Right renal pelvis (tissue), 4 donors: ENCODE measurements around the gene FER1L5. TPM values are rescaled to one million over a fixed set of nuclear protein-coding genes. Genes with fewer than 3 reads are reported as not detected.
"Not testable (repeated sequence)": the region's sequence is repeated elsewhere in the genome, so short reads cannot be mapped to it uniquely, and the experiment has no call there.

Experiments used
- DNase-seq, 4 donors: peaks; one replicate each; pipeline ENCODE4 v3.0.0-alpha.2; 2013; ENCODE audit warnings: low read depth in 4 of 4, low spot score in 3 of 4, missing footprints in 1 of 4
- polyA plus RNA-seq, 4 donors: library from polyadenylated mRNA; unstranded; fragments of 120-200 nt; gene quantifications; one replicate each; pipeline ENCODE4 v1.2.1, GENCODE V29; 2013; ENCODE audit not compliant: insufficient read length in 4 of 4

Gene FER1L5
- polyA plus RNA-seq, 4 donors: 0.82 to 1.2 (median 1.1) TPM

DNA sequence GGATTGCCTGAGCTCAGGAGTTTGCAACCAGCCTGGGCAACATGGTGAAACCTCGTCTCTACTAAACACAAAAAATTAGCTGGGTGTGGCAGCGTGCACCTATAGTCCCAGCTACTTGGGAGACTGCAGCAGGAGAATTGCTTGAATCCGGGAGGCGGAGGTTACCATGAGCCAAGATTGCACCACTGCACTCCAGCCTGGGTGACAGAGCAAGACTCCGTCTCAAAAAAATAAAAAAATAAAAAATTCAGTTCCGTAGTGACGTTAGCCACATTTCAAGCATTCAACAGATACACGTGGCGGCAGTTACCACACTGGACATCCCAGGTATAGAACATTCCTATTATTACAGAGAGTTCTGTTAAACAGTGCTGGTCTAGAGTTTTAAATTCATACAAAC is 8.9 kb upstream of the FER1L5 start:
- no peak for DNase-seq

DNA sequence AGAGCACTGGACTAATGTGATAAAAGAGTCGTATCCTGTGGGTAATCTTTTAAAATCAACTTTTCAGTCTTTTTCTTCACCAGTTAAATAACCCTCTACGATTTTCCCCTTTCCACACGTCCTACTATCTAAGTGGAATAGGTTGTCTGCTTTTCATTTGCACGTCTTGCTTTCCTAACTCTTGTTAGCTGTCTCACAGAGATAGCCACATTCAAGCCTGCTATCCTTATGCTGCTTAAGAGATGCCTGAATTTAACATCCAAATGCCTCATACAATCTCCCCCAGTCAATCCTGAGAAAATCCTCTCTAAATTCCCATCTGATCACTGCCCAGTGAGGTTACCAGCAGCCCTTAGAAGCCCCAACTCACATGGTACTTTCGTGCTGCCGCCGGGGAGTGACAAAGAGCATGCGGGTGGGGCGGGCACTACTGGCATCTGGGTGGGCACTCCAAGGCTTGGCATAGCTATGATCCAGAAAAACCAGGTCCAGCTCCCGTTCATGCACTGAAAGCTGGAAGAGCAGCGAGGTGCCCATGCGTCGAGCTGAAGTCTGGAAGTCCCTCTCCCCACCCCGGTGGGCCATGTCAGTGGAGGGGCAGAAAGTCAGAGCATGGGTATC is 5.9 kb upstream of the FER1L5 start:
- DNase-seq: no peak

DNA sequence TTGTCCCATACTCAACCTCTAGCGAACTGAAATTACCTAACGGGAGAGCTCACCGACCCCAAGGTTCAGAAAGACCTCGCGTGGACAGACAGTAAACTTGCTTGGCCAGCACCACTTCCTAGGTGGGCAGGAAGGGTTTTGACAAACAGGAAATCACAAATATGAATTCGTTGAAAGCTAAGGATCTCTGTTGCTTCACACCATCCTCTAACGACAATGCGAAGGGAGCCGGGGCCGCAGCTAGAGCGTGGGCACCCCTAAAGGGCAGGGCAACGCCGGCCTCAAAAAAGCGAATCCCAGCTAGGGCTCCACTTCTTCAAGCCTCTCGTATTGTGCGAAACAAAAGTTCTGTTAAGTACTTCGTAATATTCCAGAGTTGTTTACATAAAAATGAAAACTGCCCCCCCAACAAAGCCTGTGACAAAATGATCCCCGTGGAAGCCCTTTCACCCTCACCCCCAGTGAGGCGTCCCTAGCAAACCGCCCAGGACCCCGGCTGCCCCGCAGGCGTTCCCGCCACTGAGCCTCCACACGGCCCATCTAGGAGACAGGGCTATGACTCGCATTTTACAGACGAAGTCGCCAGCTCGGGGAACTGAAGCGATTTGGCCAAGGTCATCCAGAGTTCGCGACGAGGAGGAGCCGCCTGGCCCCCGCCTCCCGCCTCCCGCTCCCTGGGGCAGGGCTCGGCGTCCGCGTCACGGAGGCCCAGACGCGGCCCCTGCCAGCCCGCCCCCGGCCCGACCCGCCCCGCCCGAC is 5.0 kb upstream of the FER1L5 start:
- peak; percentile 38 to 59 (median 52) for DNase-seq

DNA sequence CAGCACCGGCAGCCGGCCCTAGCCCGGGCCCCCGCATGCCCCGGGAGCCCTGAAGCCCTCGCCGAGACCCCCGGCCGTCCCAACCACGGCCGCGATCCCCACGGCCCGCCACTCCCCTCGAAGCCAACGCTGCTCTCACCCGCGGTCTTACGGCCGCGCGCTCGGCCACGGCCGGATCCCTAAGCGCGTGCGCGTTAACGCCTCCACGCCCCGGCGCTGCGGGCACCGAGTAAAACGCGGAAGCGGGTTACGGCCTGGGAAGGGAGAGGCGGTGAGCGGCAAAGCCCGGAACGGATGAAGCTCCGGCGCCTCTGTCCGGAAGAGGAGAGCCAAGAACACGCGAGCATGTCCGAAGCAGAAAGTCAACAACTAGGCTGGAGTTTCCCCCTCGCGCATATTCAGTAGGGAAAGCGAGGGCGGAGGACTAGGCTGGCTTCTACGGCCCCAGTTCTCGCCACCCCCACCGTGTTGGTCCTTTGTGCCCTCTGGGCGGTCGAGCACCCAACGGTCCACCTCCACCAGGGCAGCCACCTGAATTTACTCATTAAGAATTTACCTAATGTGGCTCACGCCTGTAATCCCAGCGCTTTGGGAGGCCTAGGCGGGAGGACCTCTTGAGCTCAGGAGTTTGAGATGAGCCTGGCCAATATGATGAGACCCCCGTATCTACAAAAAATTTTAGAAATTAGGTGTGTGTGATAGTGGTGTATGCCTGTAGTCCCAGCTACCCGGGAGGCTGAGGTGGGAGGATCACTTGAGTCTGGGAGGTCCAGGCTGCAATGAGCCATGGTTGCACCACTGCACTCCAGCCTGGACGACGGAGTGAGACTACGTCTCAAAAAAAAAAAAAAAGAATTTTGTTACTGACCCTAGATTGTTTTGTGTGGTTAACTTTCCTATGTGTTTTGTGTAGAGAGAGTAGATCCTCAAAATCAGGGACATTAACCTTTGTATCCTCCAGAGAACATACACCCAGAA is 4.1 kb upstream of the FER1L5 start, which contains the start of gene KANSL3:
Gene KANSL3, minus strand, starts transcription at position 169 of the 978 bp plus-strand sequence. CDS start 1,177 bp downstream, outside the sequence.
- DNase-seq: peak; percentile 89 to 94 (median 90)

DNA sequence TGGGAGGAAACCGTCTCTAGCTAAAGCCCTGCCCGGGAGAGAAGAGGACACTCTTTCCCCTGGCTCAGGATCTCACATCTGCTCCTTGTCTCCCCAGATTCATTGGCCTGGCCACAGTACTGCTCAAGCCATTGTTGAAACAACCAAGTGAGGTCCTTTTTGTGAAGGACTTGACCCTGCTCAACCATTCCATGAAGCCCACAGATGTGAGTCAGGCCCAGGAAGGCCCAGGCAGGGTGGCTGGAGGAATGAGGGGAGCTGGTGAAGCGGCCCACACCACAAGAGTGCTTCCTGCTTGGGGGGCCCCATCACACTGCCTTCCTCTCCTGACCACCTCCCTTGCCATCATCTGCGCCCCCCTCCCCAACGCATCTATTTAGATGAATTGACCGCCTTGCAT is 5.1 kb downstream of the FER1L5 start:
- DNase-seq: no peak

DNA sequence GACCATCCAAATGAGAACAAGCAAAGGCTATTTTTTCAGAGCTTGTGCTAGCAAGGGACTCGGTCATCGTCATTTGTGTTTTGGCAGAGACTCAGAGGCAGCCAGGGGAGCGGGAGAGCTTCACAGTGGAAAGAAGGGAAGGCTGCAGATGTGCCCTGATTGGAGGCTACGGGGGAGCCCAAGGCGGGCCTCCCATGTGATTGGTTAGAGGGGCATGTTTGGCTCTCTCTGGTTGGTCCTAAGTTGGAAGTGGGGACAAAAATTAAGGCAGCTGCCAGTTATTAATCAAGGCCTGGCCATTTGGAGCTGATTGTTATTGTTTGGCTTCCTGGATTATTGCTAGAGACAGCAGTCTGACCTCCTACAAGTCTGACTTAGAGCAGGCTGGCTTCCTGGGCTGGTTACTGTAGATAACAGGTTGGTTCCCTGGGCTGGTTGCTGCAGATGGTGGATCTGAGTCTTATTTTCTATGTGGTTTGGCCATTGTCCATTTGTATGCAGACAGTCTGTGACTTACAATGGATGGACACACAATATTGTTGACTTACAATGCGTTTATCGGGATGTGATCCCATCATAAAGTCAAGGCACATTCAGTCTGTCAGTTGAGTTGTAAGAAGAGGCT is 5.9 kb downstream of the FER1L5 start:
- no peak for DNase-seq

DNA sequence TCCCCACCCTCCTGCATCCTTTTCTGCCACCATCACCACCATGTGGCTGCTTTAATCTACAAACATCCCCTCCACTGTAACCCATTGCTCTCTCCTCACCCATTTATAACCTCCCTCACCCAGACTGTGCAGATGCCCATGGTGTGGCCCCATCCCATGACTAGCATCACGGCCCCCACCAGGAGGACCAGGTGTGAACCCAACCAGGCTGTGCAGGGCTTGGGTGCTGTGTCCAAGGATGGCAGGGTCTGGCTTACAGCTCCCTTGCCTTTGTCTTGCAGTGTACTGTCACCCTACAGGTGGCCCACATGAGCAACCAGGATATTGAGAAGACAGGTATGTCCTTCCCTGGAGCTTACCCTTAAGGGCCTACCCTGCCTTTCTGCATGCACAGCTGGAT is 6.8 kb downstream of the FER1L5 start:
- DNase-seq: no peak

DNA sequence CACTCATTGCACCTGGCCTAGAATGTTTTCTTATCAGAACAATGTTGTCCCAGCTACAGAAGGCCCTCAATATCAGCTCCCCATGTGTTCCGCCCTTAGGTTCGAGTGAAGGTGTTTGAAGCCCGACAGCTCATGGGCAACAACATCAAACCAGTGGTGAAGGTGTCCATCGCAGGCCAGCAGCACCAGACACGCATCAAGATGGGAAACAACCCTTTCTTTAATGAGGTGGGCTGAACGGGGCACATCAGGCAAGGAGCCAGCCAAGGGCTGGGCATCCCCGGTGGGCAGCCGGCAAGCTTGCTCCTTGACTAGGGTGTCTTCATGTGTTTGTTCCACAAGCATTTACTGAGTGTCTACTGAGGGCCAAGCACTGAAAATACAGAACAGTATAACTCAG is 9.2 kb downstream of the FER1L5 start:
- DNase-seq: no peak

DNA sequence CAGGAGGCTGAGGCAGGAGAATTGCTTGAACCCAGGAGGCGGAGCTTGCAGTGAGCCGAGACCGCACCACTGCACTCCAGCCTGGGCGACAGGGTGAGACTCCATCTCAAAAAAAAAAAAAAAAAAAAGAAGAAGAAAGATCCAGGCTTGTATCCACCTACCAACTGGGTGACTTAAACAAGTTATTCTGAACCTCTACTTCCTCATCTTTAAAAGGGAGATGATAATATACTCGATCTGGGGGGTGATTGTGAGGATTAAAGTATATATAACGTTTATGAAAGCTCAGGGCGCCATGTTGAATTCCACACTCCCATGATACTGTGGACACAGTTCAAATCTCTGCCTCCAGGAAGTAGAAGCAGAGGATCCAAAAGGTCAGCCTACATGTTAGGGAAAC is 12.2 kb downstream of the FER1L5 start:
- not testable (repeated sequence) for DNase-seq

DNA sequence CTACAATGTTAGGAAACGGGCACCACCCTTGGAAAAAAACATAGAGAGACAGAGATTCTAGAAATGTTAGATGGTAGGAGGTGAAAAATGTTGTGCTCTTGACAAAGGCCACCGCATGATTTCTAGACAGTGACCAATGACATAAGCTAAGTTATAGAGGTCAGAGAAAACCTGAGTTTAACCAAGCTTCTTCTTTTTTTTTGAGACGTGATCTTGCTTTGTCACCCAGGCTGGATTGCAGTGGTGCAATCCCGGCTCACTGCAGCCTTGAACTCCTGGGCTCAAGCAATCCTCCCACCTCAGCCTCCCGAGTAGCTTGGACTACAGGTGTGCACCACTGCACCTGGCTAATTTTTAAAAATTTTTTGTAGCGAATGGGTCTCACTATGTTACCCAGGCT is 13.0 kb downstream of the FER1L5 start:
- no peak for DNase-seq

DNA sequence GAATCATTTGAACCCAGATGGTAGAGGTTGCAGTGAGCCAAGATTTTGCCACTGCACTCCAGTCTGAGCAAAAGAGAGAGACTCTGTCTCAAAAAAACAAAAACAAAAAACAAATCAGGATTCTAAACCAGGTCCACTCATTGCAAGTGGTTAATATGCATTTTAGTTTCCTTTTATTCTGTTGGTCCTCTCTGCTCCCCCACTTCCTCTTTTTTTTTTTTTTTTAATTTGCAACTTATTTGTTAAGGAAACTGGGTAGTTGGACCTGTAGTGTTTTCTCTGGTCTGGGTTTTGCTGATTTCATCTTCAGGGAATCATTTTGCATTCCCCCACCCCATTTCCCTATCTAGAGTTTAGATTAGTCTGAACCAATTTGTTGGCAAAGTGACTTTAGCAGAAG is 14.0 kb downstream of the FER1L5 start:
- no peak for DNase-seq

DNA sequence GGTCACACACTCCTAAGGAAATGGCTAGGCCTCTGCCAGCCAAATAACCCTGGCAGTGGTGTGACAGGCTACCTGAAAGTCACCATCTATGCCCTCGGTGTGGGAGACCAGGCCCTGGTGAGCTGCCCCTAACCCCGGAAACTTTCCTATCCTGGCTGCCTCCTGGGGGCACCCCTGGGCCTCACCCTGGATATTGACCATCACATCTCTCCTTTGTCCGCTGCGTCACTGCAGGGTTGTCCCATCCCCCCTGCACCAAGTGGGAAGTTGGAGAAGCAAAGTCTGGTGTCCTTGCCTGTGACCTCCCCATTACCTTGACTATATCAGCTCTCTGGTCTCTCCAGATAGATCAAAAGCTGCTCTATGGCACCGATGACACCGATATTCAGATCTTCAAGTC is 18.8 kb downstream of the FER1L5 start:
- DNase-seq: no peak

DNA sequence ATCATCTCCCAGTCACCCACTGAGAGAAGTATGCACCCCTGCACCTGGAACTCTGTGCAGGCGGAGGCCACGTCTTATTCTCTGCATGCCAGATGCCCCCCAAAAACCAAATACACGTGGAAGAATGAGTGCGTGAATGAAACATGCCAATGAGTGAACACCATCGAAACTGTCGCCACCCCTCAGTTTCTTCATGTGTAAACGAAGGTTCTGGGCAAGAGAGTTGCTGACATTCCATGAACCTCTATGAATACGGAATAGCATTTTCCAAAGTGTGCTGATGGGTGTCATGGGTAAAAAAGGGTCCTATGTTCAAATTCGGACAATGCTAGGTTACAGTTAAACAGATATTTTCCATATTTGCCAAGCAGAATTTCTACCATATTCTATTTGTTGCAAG is 19.8 kb downstream of the FER1L5 start:
- no peak for DNase-seq

DNA sequence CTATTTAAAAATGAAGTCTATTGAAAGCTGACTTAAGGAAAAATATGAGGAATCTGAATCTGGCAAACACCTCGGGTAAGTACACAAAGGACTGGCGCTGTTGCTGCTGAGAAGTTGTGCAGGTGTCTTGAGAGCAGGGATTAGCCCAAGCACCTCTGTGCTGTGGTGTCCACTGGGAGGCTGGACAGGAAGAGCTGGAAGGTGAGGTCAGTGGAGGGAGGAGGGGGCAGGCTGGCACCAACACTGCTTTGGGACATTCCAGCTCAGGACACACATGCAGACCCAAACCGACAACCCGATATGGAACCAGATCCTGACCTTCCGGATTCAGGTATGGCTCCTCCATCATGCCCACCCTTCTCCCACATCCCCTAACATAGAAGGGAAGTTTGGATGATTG is 20.6 kb downstream of the FER1L5 start:
- no peak for DNase-seq

DNA sequence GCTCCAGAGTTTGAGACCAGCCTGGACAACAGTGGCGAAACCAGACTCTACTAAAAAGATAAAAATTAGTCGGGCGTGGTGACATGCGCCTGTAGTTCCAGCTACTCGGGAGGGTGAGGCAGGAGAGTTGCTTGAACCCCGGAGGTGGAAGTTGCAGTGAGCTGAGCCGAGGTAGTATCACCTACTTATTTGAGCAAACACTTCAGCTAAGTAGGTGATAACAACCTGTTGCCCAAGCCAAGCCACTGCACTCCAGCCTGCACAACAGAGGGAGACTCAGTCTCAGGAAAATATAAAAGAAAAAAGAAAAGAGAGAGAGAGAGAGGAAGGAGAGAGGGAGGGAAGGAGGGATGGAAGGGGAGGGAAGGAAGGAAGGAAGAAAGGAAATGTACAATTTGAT is 21.3 kb downstream of the FER1L5 start:
- DNase-seq: no peak

DNA sequence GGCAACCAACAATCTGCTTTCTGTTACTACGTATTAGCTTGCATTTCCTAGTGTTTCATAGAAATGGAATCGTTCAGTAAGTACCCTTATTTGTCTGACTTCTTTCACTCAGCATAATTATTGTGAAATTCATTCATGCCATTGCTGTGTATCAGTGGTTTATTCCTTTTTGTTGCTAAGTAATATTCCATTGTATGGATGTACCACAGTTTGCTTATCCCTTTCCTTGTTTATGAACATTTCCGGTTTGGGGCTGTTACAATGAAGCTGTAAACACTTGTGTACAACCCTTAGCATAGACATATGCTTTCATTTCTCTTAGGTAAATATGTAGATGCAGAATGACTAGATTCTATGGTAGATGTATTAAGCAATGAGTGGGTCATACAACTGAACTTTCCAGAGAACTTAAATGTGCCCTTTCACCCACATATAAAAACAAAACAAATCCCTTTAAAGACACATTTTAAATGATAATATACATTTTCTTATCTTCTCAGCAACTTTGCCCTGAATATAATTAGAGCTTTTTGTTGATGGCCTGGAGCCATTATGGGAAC is 21.9 kb downstream of the FER1L5 start:
- DNase-seq: no peak

DNA sequence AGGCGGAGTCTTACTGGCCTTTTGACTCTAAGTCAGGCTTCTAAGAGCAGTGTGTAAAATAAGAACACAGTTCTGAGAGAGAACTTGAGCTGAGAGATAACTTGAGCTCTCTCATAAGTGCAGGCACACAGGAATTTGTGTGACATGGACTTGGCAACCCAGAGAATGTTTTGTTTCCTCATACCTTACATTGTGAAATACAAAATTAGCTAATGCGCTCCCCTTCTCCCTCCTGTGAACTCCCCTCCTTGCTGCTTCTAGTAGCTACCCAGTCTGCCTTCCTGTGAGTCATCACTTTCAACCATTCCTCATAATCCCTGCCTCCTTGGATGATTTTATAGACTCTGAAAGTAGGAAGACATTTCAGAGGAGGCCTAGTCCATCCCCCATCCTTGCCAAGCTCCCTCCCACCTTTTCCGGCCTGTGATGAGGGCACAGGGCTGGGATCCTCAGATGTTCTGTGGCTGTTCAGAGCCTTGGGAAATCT is 22.6 kb downstream of the FER1L5 start:
- no peak for DNase-seq

DNA sequence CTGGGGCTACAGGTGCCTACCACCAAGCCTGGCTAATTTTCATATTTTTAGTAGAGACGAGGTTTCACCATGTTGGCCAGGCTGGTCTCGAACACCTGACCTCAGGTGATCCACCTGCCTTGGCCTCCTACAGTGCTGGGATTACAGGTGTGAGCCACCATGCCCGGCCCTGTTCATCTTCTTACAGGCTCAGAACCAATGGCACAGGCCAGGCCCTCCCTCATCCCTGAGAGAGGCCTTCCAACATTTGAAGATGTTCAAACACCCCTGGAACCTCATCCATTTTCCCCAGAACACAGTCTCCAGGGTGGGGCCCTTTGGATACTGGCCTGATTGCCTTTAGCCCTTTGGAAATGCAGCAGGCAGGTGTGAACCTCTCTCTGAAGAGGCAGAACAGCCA is 23.2 kb downstream of the FER1L5 start:
- DNase-seq: not testable (repeated sequence)

DNA sequence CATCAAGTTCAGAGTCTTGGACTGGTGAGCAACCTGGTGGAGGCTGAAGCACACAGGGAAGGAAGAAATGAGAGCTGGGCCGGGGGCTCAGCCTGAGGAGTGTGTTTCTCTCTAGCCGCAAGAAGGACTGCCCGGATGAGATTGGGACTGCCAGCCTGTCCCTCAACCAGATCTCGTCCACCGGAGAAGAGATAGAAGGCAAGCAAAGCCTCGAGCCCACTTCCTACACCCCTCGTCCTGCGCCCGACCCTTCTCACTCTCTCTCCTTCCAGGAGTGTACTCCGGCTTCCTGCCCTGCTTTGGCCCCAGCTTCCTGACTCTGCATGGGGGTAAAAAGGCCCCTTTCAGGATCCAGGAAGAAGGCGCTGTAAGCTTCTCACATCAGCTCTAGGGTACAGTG is 26.2 kb downstream of the FER1L5 start:
- no peak for DNase-seq

DNA sequence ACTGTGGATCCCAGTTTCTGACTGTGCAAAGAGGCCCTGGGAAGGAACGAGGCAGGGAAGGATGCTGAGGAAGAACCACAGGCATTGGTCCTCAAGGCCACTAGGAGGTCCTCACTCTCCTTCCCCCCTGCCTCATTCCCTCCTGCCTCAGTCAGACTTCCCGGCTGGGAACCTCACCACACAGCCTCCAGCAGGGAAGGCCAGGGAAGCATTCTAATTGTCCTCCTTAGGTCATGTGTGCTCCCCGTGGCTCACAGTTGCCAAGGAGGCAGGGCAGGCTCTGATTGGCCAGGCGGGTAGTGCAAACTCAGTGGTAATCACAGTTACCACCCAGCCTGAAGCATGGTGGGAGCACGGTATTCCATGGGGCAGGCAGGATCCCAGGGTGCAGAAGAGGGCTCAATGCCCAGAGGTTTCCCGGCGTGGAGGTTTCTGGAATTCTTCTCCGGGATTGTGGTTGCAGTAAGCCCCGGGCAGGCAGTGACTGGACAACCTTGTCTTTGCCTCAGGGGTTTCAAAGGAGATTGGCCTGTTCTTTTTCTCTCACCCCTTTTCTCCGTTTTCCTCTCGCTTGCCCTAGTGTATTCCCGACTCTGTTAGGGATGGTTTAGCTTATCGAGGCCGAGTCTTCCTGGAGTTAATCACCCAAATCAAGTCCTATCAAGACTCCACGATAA is 27.1 kb downstream of the FER1L5 start:
- DNase-seq: no peak
